ENCODE data around the gene CHCHD1.

- TF ChIP-seq CTCF (IDR thresholded peaks at IDR 0.05; ENCODE audit: low read length) (no peak), EZH2 (optimal IDR thresholded peaks at IDR 0.05; ENCODE audit: low read depth, low read length) (no peak), EZH2phosphoT487 (IDR thresholded peaks at IDR 0.05; ENCODE audit: low read length) (no peak)
Observed at GRCh38 chr10:73789659-73790055, 7.8 kb downstream of the CHCHD1 start.
